ENCODE measurements around the gene ALDH3B2. TPM values are rescaled to one million over a fixed set of nuclear protein-coding genes. Genes with fewer than 3 reads are reported as not detected.

ALDH3B2 gene
- total RNA-seq, 3 donors from 2014 or later = 0.32 to 62.3 (median 44.1) TPM

DNA sequence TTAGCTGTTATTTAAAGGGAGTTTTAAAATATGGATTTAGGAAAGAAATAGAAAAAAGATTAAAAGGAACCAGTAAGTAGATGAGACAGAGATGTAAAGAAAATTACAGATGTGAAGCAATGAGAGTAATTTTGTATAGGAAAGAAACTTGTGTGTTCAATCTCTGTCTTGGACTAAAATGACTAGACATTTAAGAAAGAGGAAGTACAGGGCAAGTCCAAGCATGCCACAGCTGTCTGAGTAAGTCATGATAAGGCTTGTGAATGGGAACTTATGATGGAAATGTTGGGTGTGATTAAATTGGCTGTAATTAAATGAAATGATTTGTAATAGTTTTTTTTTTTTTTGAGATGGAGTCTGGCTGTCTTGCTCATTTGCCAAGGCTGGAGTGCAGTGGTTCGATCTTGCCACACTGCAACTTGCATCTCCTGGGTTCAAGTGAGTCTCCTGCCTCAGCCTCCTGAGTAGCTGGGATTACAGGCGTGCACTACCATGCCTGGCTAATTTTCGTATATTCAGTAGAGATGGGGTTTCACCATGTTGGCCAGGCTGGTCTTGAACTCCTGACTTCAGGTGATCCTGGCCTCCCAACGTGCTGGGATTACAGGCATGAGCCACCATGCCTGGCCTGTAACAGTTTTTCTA lies 18.0 kb downstream of the ALDH3B2 start:
- no peaks in the 10 kb centered on the region for H3K27me3 ChIP-seq
- intact Hi-C loops (cut with DNase I; ENCODE audit: low total_unique reads) = no loop called here
- H3K9me3 ChIP-seq = no peaks in the 10 kb centered on the region
- no peak overlapping the region for H3K27ac ChIP-seq
- DNase-seq (ENCODE audit: low spot score in 2 of 2) = peak in 1 of 2 donors; percentile 20
- TF ChIP-seq POLR2A (IDR thresholded peaks at IDR 0.05) (no peak), POLR2AphosphoS5 (IDR thresholded peaks at IDR 0.05) (no peak)
- TF ChIP-seq, protein P1, sequence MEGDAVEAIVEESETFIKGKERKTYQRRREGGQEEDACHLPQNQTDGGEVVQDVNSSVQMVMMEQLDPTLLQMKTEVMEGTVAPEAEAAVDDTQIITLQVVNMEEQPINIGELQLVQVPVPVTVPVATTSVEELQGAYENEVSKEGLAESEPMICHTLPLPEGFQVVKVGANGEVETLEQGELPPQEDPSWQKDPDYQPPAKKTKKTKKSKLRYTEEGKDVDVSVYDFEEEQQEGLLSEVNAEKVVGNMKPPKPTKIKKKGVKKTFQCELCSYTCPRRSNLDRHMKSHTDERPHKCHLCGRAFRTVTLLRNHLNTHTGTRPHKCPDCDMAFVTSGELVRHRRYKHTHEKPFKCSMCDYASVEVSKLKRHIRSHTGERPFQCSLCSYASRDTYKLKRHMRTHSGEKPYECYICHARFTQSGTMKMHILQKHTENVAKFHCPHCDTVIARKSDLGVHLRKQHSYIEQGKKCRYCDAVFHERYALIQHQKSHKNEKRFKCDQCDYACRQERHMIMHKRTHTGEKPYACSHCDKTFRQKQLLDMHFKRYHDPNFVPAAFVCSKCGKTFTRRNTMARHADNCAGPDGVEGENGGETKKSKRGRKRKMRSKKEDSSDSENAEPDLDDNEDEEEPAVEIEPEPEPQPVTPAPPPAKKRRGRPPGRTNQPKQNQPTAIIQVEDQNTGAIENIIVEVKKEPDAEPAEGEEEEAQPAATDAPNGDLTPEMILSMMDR (IDR thresholded peaks at IDR 0.05) = no peak
- H3K4me3 ChIP-seq = no peak overlapping the region
- no peaks in the 10 kb centered on the region for H3K4me1 ChIP-seq
- no peaks in the 10 kb centered on the region for H3K36me3 ChIP-seq

DNA sequence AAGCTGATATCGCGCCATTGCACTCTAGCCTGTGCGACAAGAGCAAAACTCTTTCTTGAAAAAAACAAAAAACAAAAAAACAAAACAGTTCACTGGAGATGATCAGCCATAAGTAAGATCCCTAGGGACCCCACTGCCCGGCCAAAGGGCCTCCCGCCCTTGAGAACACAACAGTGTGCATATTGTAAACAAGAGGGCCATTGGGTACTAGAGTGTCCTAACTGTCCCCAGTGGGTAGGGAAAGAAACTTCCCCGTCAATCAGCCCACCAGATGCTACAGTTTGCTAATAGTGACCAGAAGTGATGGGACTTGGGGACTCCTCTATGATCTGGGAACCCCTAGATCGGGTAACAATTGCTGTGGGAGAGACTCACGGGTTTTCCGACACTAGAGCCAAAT lies 20.2 kb downstream of the ALDH3B2 start:
- DNase-seq (ENCODE audit: low spot score in 2 of 2) = peak in 1 of 2 donors; percentile 33
- intact Hi-C loops (cut with DNase I; ENCODE audit: low total_unique reads) = no loop called here
- TF ChIP-seq, protein P1 (IDR thresholded peaks at IDR 0.05) = no peak
- TF ChIP-seq POLR2A (IDR thresholded peaks at IDR 0.05) = no peak
- no peak for TF ChIP-seq POLR2AphosphoS5 (IDR thresholded peaks at IDR 0.05)

DNA sequence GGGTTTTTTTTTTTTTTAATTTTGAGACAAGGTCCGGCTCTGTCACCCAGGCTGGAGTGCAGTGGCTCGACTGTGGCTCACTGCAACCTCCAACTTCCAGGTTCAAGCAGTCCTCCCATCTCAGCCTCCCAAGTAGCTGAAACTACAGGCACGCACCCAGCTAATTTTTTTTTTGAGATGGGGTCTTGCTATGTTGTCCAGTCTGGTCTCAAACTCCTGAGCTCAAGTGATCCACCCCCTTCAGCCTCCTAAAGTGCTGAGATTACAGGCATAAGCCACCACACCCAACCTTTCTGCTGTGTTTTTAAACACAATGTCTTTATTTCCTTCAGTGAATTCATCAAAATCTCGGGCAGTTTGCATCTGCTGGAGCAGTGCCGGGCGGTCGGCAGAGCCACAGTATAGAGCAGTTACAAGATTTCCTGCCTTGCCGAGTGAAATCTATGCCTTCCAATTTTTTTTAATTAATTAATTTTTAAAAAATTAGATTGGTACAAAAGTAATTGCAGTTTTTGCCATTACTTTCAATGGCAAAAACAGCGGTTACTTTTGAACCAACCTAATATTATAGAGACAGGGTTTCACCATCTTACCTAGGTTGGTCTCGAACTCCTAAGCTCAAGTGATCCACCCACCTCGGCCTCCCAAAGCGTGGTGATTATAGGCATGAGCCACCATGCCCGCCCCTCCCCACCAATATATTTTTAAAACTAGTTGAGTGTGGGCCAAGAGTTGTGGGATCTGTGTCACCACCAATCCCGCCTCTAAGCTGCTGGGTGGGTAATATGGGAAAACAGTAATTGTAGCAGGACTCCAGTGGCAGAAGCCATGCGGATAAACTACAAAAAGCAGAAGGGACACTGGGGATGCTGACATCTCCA lies 21.2 kb downstream of the ALDH3B2 start:
- peak in 1 of 2 donors; percentile 47 for DNase-seq (ENCODE audit: low spot score in 2 of 2)
- intact Hi-C loops (cut with DNase I; ENCODE audit: low total_unique reads) = no loop called here
- Histone ChIP-seq H3K36me3 (no peaks in the 10 kb centered on the region), H3K27ac (no peak overlapping the region), H3K4me1 (no peaks in the 10 kb centered on the region), H3K9me3 (no peaks in the 10 kb centered on the region), H3K4me3 (no peak overlapping the region), H3K27me3 (no peaks in the 10 kb centered on the region)
- TF ChIP-seq, protein P1 (IDR thresholded peaks at IDR 0.05) = no peak
- no peak for TF ChIP-seq POLR2AphosphoS5 (IDR thresholded peaks at IDR 0.05)
- no peak for TF ChIP-seq POLR2A (IDR thresholded peaks at IDR 0.05)

More for the DNA sequence above, 20.2 kb downstream of the ALDH3B2 start:
- H3K4me1 ChIP-seq = no peaks in the 10 kb centered on the region
- H3K27ac ChIP-seq = no peak overlapping the region
- H3K27me3 ChIP-seq = no peaks in the 10 kb centered on the region
- no peaks in the 10 kb centered on the region for H3K36me3 ChIP-seq
- H3K4me3 ChIP-seq = no peak overlapping the region
- no peaks in the 10 kb centered on the region for H3K9me3 ChIP-seq

DNA sequence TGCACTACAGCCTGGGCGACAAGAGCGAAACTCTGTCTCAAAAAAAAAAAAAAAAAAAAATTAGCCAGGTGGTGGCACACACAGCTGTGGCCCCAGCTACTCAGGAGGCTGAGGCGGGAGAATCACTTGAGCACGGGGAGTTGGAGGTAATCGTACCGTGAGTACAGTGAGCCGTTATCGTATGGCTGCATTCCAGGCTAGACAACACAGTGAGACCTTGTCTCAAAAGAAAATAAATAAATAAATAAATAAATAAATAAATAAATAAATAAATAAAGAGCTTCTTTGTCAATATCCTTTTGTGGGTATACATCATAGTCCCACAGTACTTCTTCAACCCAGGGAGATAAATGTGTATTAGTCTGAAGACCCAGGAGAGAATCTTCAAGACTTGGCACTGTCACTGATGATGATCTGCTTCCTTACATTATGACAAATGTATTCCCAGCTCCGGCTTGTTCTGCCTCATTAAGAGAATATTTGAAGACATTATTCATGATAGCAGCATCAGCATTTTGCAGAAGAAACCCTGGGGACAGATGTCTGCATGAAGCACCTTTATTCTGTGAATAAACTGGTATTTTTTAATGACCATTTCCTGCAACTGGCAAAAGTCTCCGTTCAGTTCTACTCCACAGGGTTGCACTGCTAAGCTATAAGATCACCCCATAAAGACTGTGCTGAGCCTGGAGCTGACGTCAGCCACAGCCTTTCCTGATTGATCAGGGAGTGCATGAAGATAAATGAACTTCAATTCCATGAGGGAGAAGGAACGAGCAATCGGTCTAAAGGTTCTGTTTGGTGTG lies 22.2 kb downstream of the ALDH3B2 start:
- intact Hi-C loops (cut with DNase I; ENCODE audit: low total_unique reads) = no loop called here

More for the DNA sequence above, 22.2 kb downstream of the ALDH3B2 start:
- TF ChIP-seq POLR2AphosphoS5 (IDR thresholded peaks at IDR 0.05) (no peak), POLR2A (IDR thresholded peaks at IDR 0.05) (no peak)
- TF ChIP-seq, protein P1 (IDR thresholded peaks at IDR 0.05) = no peak
- Histone ChIP-seq H3K27me3 (no peaks in the 10 kb centered on the region), H3K9me3 (no peaks in the 10 kb centered on the region), H3K27ac (no peak overlapping the region), H3K4me1 (no peaks in the 10 kb centered on the region), H3K36me3 (no peaks in the 10 kb centered on the region), H3K4me3 (no peak overlapping the region)
- DNase-seq (ENCODE audit: low spot score in 2 of 2) = no peak

Data from breast epithelium (tissue), 4 donors.